Activated T-cell treated with anti-CD3 and anti-CD28 coated beads, Interleukin-2, amount 50 U/mL, for 24 hours (primary cell): ENCODE data around the gene PLEKHA6.
"Not testable (repeated sequence)": the region's sequence is repeated elsewhere in the genome, so short reads cannot be mapped to it uniquely, and the experiment has no call there.

ENCODE experiments used
- DNase-seq: peaks from one replicate; pipeline ENCODE4 v3.0.0-alpha.2; 2020
- H3K27ac Mint-ChIP-seq: 2 replicates; pipeline ENCODE4 v1.8.0; 2020; ENCODE audit warnings: mild to moderate bottlenecking, mixed read lengths
- H3K27me3 Mint-ChIP-seq: 2 replicates; pipeline ENCODE4 v1.8.0; 2020; ENCODE audit warnings: mixed read lengths
- H3K36me3 Mint-ChIP-seq: 2 replicates; pipeline ENCODE4 v1.8.0; 2020; ENCODE audit warnings: low read depth, mixed read lengths
- H3K4me1 Mint-ChIP-seq: 2 replicates; pipeline ENCODE4 v1.8.0; 2020; ENCODE audit warnings: low read depth, mixed read lengths
- H3K4me3 Mint-ChIP-seq: 2 replicates; pipeline ENCODE4 v1.8.0; 2020; ENCODE audit warnings: mild to moderate bottlenecking, moderate library complexity, mixed read lengths
- H3K9me3 Mint-ChIP-seq: 2 replicates; pipeline ENCODE4 v1.8.0; 2020; ENCODE audit warnings: mixed read lengths

PLEKHA6 gene

GRCh38 chr1:204310970-204311369 lies 48.8 kb downstream of the PLEKHA6 start:
- H3K4me3 Mint-ChIP-seq, DNase-seq: not testable (repeated sequence)

DNA sequence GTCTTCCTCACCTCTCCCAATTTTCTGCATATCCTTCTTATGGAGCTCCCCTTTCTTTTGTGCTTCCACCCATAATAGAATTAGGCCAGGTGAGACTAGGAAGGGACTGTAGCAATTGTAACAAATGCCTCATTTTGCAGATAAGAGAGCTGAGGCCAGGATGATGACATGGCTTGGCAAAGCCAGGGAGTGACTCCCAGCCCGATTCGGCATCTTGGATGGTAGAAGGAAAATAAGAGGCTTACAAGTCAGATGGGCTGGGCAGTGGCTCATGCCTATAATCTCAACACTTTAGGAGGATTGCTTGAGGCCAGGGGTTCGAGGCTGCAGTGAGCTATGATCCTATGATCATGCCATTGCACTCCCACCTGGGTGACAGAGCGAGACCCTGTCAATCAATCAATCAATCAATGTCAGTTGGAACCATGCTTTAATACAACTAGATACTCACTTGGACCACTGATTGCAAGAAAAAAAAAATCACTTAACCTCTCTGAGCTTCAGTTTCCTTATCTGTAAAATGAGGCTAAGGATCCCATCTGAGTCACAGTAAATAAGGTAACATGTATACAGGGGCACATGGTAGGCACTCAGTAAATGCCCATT lies 51.6 kb downstream of the PLEKHA6 start:
- no peak for DNase-seq
- Mint-ChIP-seq H3K4me3 (no peak overlapping the region), H3K4me1 (no peaks in the 10 kb centered on the region), H3K36me3 (no peaks in the 10 kb centered on the region), H3K27me3 (peaks cover 25% of the 10 kb centered on the region), H3K27ac (no peak overlapping the region), H3K9me3 (no peaks in the 10 kb centered on the region)

More at GRCh38 chr1:204310970-204311369, 48.8 kb downstream of the PLEKHA6 start:
- H3K27me3 Mint-ChIP-seq, result peaks cover 22% of the 10 kb centered on the region
- not testable (repeated sequence) for H3K4me1 Mint-ChIP-seq, H3K36me3 Mint-ChIP-seq, H3K27ac Mint-ChIP-seq, H3K9me3 Mint-ChIP-seq

DNA sequence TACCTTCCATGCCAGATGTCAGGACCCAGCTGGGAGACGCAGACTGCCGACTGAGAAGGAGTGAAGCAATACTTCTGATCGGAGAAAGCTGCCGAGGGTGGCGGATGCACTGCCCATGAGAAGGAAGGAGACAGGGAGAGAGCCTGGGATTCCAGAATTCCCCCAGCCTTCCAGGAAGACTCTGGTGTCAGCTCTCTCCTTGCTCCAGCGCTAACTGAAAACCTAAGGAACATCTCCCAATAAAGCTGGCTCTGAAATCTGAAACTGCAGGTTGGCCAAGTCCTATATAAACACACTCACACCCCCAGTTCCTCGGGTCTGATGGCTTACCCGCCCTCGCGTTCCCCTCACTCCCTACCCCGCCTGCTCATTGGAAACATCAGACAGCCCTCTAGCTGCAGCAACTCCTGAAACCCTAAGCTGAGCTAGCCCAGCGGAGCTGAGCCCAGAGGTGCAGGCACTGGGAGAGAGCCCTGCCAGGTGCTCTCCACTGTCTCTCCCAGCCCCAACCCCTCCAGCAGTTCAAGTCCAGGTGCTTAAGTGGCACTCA lies 52.3 kb downstream of the PLEKHA6 start:
- no peak overlapping the region for H3K4me3 Mint-ChIP-seq
- no peaks in the 10 kb centered on the region for H3K4me1 Mint-ChIP-seq
- no peaks in the 10 kb centered on the region for H3K36me3 Mint-ChIP-seq
- H3K9me3 Mint-ChIP-seq, result no peaks in the 10 kb centered on the region
- peaks cover 25% of the 10 kb centered on the region for H3K27me3 Mint-ChIP-seq
- no peak for DNase-seq
- H3K27ac Mint-ChIP-seq, result no peak overlapping the region

GRCh38 chr1:204306076-204306475 lies 53.7 kb downstream of the PLEKHA6 start:
- Mint-ChIP-seq H3K4me3 (no peak overlapping the region), H3K36me3 (no peaks in the 10 kb centered on the region), H3K4me1 (no peaks in the 10 kb centered on the region), H3K9me3 (no peaks in the 10 kb centered on the region), H3K27ac (no peak overlapping the region), H3K27me3 (peaks cover 25% of the 10 kb centered on the region)
- DNase-seq, result no peak

GRCh38 chr1:204304067-204304466 lies 55.7 kb downstream of the PLEKHA6 start:
- H3K9me3 Mint-ChIP-seq, result no peaks in the 10 kb centered on the region
- H3K27ac Mint-ChIP-seq, result no peak overlapping the region
- H3K36me3 Mint-ChIP-seq, result no peaks in the 10 kb centered on the region
- no peak for DNase-seq
- H3K4me1 Mint-ChIP-seq, result no peaks in the 10 kb centered on the region
- no peak overlapping the region for H3K4me3 Mint-ChIP-seq
- H3K27me3 Mint-ChIP-seq, result peaks cover 24% of the 10 kb centered on the region

- Mint-ChIP-seq H3K9me3 (no peaks in the 10 kb centered on the region), H3K4me3 (no peak overlapping the region), H3K27me3 (peaks cover 21% of the 10 kb centered on the region), H3K27ac (no peak overlapping the region), H3K4me1 (no peaks in the 10 kb centered on the region), H3K36me3 (no peaks in the 10 kb centered on the region)
- DNase-seq, result no peak
These were observed 57.0 kb downstream of the PLEKHA6 start for GRCh38 chr1:204302769-204303168.

DNA sequence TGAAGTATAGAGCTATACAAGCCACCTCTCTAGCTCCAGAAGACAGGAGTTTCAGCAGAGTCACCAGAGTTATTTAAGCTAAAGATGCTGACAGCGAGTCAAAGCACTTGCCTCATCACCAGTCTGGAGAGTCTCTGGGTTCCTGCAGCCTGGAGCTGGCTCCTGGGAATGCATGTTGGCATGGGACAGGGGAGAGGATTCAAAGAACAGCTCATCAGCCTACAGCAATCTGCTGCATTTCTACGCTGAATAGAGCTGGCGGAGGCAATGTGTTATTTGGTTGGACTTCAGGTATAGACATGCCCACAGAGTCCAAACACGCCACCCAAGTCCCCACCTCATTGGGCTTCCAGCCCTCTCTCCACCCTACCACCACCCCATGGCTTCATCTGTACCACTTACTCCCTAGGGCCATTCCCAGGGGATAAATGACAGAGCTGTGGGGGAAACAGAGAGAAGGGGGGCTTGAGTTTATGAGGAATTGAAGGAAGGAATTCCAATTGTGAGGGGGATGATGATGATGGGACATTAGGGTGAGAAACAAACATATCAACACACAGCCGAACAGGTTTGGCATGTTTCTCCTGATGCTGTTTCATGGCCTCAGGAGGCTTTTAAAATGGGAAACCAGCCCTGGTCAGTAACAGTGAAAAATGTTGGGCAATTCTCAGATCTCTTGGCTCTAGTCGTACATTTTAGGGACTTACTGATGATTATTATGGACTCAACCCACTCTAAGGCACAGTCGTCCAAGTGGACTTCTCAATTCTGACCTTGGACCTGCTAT lies 58.4 kb downstream of the PLEKHA6 start:
- Mint-ChIP-seq H3K27ac (no peak overlapping the region), H3K9me3 (no peaks in the 10 kb centered on the region), H3K27me3 (peaks cover 11% of the 10 kb centered on the region), H3K4me1 (peaks cover 5% of the 10 kb centered on the region), H3K4me3 (no peak overlapping the region), H3K36me3 (no peaks in the 10 kb centered on the region)
- no peak for DNase-seq

DNA sequence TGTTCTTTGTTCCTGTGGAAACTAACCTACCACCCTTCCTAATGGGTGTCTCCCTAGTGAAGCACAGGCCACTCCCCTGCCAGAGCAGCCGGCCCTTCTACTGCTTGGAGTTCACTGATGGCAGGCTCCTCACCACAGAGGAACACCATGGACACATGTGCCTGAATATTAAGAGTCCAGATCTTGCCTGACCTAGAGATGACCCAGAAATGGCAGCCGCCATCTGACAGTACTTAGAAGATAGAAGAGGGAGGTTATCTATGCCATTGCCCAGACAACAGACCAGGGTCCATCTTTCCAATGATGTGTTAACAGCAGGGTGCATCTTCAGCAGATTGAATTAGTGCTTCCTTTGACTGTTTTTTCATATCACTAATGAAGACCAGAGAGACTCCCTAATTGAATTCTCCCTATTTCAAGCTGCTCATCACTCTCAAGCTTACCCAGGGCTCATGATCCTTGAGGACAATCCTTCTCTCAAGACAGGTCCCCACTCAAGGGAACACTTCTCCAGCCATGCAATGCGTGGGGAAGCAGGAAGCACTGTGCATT lies 59.8 kb downstream of the PLEKHA6 start:
- no peaks in the 10 kb centered on the region for H3K9me3 Mint-ChIP-seq
- H3K27ac Mint-ChIP-seq, result no peak overlapping the region
- H3K27me3 Mint-ChIP-seq, result peaks cover 14% of the 10 kb centered on the region
- H3K36me3 Mint-ChIP-seq, result no peaks in the 10 kb centered on the region
- no peak overlapping the region for H3K4me3 Mint-ChIP-seq
- peaks cover 13% of the 10 kb centered on the region for H3K4me1 Mint-ChIP-seq
- no peak for DNase-seq

DNA sequence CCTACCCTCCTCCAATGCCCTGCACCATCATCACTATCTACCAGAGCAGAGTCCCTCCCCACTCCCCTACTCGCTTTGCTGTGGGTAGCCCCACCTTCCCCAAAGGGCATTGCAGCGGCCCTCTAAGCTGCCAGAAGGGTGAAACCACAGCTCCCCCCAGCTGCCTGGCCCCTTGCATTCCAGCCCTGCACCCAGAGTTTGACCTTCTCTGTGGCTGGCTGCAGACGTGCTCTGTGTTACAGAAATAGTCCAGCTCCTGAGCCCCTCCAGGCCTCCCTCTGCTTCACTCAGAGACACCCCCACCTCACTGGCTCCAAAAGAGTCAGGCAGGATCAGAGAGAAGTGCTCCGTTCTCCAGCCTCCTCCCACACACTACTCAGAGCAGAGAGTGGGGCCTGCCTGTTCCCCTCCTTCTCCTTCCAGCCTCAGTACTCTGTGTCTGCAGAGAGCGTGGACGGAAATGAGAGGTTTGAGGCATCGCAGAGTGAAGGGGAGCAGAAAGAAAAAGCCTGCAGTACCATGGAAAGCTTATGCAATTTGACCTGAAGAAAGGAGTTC lies 63.2 kb downstream of the PLEKHA6 start:
- Mint-ChIP-seq H3K4me1 (peaks cover 13% of the 10 kb centered on the region), H3K36me3 (no peaks in the 10 kb centered on the region), H3K9me3 (no peaks in the 10 kb centered on the region), H3K4me3 (no peak overlapping the region), H3K27ac (no peak overlapping the region), H3K27me3 (peaks cover 28% of the 10 kb centered on the region)
- no peak for DNase-seq

DNA sequence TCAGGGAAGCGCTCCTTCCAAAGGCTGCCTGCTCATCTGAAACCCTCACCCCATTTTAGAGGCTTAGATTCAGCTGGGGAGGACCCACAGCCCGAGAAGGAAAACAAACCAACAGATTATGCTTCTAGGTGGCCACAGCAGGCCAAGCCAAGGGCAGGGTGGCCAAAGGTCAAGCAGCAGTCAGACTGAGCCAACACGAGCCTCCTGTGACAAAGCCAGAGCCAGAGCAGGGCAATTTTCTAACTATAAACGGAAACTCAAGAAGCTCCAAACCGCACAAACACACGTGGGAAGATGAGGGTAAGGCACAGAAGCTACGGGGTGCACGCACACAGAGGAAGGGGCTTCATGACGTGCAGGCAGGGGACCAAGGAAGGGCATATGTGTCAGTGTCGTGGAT lies 64.1 kb downstream of the PLEKHA6 start:
- Mint-ChIP-seq H3K27ac (no peak overlapping the region), H3K27me3 (peaks cover 28% of the 10 kb centered on the region), H3K9me3 (no peaks in the 10 kb centered on the region), H3K4me3 (no peak overlapping the region), H3K4me1 (peaks cover 13% of the 10 kb centered on the region), H3K36me3 (no peaks in the 10 kb centered on the region)
- DNase-seq, result no peak

DNA sequence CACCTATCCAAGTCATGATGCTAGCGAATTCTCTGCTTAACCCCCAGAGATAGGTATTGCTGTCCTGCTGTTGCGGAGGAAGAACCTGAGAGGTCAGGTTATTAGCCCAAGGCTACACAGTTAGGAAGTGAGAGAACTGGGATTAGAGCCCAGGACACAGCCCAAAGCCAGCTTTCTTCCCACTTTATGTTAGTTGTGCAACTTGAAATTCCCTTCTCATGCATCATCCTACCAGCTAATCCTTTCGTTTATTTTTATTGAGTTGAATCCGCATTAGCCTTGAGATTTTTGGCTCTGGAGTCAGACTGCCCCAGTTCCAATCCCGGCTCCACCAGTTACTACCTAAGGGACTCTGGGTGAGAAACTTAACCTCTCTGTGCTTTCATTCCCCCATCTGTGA lies 65.4 kb downstream of the PLEKHA6 start:
- H3K36me3 Mint-ChIP-seq, result no peaks in the 10 kb centered on the region
- no peak overlapping the region for H3K4me3 Mint-ChIP-seq
- peaks cover 13% of the 10 kb centered on the region for H3K4me1 Mint-ChIP-seq
- H3K27me3 Mint-ChIP-seq, result peaks cover 28% of the 10 kb centered on the region
- no peaks in the 10 kb centered on the region for H3K9me3 Mint-ChIP-seq
- no peak overlapping the region for H3K27ac Mint-ChIP-seq
- no peak for DNase-seq

GRCh38 chr1:204293605-204294337 lies 66.0 kb downstream of the PLEKHA6 start:
- Mint-ChIP-seq H3K4me3 (no peak overlapping the region), H3K9me3 (no peaks in the 10 kb centered on the region), H3K27ac (no peak overlapping the region), H3K36me3 (no peaks in the 10 kb centered on the region), H3K27me3 (peaks cover 28% of the 10 kb centered on the region), H3K4me1 (peaks cover 13% of the 10 kb centered on the region)
- DNase-seq, result no peak

DNA sequence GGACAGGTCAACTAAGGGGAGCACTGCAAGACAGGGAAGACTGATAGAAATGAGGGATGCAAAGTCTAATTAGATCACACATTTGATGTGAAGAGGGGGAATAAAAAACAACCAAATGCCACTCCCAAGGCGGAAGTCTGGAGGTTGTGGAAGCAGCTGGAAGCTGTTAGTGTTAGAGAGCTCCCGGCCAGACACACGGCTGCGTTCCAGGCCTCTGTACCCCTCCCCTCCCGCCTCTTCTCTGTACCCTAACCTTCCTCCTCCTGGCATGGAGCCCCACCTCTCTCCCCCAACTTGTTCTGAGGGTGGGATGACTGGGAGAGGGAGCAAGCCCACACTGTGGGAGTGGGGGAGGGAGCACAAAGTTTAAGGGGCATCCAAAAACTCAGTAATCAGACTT lies 67.0 kb downstream of the PLEKHA6 start:
- H3K27me3 Mint-ChIP-seq, result peaks cover 28% of the 10 kb centered on the region

DNA sequence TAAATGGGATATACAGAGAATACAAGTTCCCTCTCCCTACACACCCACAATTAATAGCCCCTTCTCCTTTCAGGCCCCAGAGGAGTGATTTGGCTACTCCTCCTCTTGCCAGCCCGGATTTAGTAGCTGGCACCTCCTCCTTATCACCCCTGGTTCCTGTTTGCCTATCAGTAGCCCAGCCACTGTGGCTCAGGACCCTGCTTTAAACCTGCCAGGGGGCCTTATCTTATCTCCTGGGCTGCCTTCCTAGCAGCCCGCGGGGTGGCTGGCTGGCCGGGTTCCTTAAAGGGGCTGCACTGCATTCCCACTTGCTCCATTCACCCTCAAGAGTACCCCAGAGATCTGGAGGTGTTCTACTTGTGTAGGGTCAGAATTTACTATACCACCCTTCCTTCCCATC lies 70.4 kb downstream of the PLEKHA6 start:
- no peak overlapping the region for H3K27ac Mint-ChIP-seq

More for the DNA sequence above, 67.0 kb downstream of the PLEKHA6 start:
- no peak overlapping the region for H3K27ac Mint-ChIP-seq
- H3K4me1 Mint-ChIP-seq, result peaks cover 16% of the 10 kb centered on the region
- no peaks in the 10 kb centered on the region for H3K9me3 Mint-ChIP-seq
- DNase-seq, result no peak
- H3K4me3 Mint-ChIP-seq, result no peak overlapping the region
- H3K36me3 Mint-ChIP-seq, result no peaks in the 10 kb centered on the region

More for the DNA sequence above, 70.4 kb downstream of the PLEKHA6 start:
- peaks cover 22% of the 10 kb centered on the region for H3K4me1 Mint-ChIP-seq
- no peak for DNase-seq
- H3K9me3 Mint-ChIP-seq, result no peaks in the 10 kb centered on the region
- no peaks in the 10 kb centered on the region for H3K36me3 Mint-ChIP-seq
- peaks cover 15% of the 10 kb centered on the region for H3K27me3 Mint-ChIP-seq
- H3K4me3 Mint-ChIP-seq, result no peak overlapping the region
